Left renal cortex interstitium (tissue), 4 donors: ENCODE results near the gene CCDC142. TPM values are rescaled to one million over a fixed set of nuclear protein-coding genes. Genes with fewer than 3 reads are reported as not detected.
"Not testable (repeated sequence)": the region's sequence is repeated elsewhere in the genome, so short reads cannot be mapped to it uniquely, and the experiment has no call there.

Source experiments
- DNase-seq, 4 donors: peaks; one replicate each; pipeline ENCODE4 v3.0.0-alpha.2; 2013; ENCODE audit warnings: low read depth in 4 of 4, low spot score in 2 of 4, missing footprints in 1 of 4
- polyA plus RNA-seq, 4 donors: library from polyadenylated mRNA; unstranded; fragments of 120-200 nt; gene quantifications; one replicate each; pipeline ENCODE4 v1.2.1, GENCODE V29; 2013; ENCODE audit not compliant: insufficient read length in 4 of 4

Gene CCDC142
- polyA plus RNA-seq, 4 donors = 8.5 to 19.7 (median 13.4) TPM

GRCh38 chr2:74447230-74447999 is 35.4 kb downstream of the CCDC142 start:
- DNase-seq = no peak

GRCh38 chr2:74444498-74445318 is 38.1 kb downstream of the CCDC142 start:
- no peak for DNase-seq

GRCh38 chr2:74442483-74443297 is 40.1 kb downstream of the CCDC142 start:
- DNase-seq = not testable (repeated sequence)

- no peak for DNase-seq
Observed at GRCh38 chr2:74441690-74442482, 40.9 kb downstream of the CCDC142 start, which contains the start of gene RTKN. RTKN (minus strand) TSS chr2:74441937; CDS start chr2:74441816, 121 bp downstream.

GRCh38 chr2:74441170-74441689 is 41.6 kb downstream of the CCDC142 start:
- no peak for DNase-seq

GRCh38 chr2:74440378-74441169 is 42.2 kb downstream of the CCDC142 start:
- peak; percentile 84 to 88 (median 86) for DNase-seq

- DNase-seq = peak in 1 of 4 donors; percentile 42
Observed at GRCh38 chr2:74439803-74440377, 42.9 kb downstream of the CCDC142 start.

GRCh38 chr2:74439373-74439772 is 43.4 kb downstream of the CCDC142 start:
- no peak for DNase-seq

GRCh38 chr2:74438248-74438647 is 44.5 kb downstream of the CCDC142 start:
- DNase-seq = no peak

GRCh38 chr2:74436848-74437695 is 45.7 kb downstream of the CCDC142 start:
- DNase-seq = no peak

GRCh38 chr2:74436111-74436805 is 46.5 kb downstream of the CCDC142 start:
- no peak for DNase-seq

GRCh38 chr2:74430502-74430901 is 52.3 kb downstream of the CCDC142 start:
- DNase-seq = no peak

- no peak for DNase-seq
Observed at GRCh38 chr2:74429487-74430451, 53.0 kb downstream of the CCDC142 start.

- no peak for DNase-seq
Observed at GRCh38 chr2:74428675-74429074, 54.1 kb downstream of the CCDC142 start.

- no peak for DNase-seq
Observed at GRCh38 chr2:74427551-74427950, 55.2 kb downstream of the CCDC142 start.

- DNase-seq = no peak
Observed at GRCh38 chr2:74426181-74426758, 56.5 kb downstream of the CCDC142 start.
